HG03354 (cell line): ENCODE results near the gene GON4L.
"Not testable (repeated sequence)": the region's sequence is repeated elsewhere in the genome, so short reads cannot be mapped to it uniquely, and the experiment has no call there.

ENCODE experiments used
- ATAC-seq: cut with Tn5 transposase; IDR thresholded peaks from one replicate; pipeline ENCODE4 v1.9.1; 2021; ENCODE audit warnings: mild to moderate bottlenecking; ENCODE audit not compliant: unreplicated experiment, poor library complexity, severe bottlenecking

The GON4L gene

GRCh38 chr1:155760751-155761475 lies 96.1 kb downstream of the GON4L start:
- no peak for ATAC-seq

DNA sequence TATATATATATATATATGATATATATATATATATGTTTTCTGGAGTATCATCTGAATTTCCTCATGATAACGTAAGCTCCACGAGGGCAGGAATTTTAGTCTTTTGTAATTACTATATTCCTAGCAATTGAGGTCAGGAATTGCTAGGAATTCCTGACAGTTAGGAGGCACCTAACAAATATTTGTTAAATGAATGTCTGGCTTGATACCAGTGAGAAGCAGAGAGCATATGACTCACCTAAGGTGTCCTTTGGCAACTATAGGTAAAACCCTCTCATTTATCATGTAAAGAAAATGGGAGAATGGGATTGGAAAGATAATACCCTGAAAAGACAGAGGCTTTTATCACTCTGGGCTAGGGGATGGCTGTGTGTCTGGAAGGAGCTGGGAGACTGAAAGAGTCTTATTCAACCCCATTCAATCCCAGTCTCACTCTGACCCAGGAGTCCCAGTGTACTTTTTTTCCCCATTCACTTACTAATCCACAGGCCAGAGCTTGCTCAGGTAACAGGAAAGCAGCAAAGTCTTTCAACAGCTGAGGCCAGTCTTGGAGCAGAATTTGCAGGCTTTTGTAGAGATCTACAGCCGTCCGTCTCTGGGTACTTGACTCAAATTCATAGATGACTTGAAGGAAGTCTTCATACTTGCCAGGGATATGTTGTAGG lies 96.9 kb downstream of the GON4L start:
- ATAC-seq, result no peak

GRCh38 chr1:155759017-155759416 lies 98.0 kb downstream of the GON4L start:
- not testable (repeated sequence) for ATAC-seq

- not testable (repeated sequence) for ATAC-seq
Observed at GRCh38 chr1:155748141-155748540, 108.9 kb downstream of the GON4L start.

DNA sequence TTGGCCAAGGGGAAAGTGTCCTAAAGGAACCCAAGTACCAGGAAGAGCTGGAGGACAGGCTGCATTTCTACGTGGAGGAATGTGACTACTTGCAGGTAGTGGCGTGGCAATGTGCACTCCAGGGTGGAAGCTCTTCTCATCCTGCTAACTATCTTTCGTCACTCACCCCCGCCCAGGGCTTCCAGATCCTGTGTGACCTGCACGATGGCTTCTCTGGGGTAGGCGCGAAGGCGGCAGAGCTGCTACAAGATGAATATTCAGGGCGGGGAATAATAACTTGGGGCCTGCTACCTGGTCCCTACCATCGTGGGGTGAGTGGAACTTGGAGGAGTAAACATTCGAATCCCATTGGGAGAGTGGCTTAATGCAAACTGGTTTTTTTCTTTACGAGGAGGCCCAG lies 109.4 kb downstream of the GON4L start:
- ATAC-seq, result not testable (repeated sequence)

- peak; percentile 94 for ATAC-seq
Observed at GRCh38 chr1:155745284-155746228, 111.5 kb downstream of the GON4L start.

DNA sequence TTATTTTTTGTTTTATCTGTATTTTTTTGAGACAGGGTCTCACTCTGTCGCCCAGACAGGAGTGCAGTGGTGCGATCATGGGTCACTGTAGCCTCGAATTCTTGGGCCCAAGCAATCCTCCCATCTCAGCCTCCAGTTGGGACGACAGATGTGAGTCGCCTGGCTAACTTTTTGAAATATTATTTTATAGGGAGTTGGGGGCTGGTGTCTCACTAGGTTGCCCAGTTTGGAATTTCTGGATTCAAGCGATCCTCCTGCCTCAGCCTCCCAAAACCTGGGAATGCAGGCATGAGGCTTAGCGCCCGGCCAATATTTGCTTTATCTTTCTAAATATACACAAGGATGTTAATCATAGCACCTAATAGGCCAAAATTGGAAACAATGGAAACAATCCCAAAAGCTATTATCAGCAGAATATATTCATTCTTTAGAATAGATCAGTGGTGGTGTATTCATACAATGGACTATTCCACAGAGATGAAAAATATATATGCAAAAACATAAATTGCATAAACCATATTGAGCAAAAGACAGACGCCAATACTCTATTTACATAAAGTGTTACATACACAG lies 112.2 kb downstream of the GON4L start:
- no peak for ATAC-seq

DNA sequence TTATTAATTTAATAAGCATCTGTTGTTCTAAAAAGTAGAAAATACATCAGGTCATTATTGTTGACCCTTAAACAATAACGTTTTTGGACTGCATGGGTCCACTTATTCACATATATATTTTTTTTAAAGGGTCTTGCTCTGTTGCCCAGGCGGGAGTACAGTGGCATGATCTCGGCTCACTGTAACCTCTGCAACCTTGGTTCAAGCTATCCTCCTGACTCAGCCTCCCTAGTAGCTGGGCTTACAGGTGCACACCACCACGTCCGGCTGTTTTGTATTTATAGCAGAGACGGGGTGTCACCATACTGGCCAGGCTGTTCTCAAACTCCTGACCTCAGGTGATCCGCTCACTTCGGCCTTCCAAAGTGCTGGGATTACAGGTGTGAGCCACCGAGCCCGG lies 115.1 kb downstream of the GON4L start:
- ATAC-seq, result no peak

GRCh38 chr1:155740995-155741394 lies 116.0 kb downstream of the GON4L start:
- ATAC-seq, result no peak

DNA sequence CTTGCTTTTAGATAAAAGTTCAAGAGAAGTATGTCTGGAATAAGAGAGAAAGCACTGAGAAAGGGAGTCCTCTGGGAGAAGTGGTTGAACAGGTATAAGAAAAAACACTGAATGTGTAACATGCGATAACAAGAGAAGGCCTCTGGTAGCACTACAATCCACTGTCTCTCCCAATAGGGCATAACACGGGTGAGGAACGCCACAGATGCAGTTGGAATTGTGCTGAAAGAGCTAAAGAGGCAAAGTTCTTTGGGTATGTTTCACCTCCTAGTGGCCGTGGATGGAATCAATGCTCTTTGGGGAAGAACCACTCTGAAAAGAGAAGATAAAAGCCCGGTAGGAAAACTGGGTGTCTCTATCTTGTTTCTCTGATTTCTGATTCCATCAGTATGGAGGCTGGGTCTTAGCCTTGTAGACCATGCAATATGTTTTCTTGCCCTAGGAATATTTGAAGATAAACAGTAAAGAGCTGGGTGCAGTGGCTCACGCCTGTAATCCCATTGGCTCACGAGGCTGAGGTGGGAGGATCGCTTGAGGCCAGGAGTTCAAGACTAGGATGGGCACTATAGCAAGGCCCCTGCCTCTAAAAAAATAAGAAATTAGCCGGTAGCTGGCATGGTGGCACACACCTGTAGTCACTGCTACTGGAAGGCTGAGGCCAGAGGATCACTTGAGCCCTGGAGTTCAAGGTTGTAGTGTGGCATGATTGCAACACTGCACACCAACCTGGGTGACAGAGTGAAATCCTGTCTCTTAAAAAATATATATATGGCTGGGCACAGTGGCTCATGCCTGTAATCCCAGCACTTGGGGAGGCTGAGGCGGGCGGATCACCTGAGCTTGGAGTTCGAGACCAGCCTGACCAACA lies 127.7 kb downstream of the GON4L start:
- no peak for ATAC-seq

GRCh38 chr1:155725142-155725541 lies 131.9 kb downstream of the GON4L start:
- ATAC-seq, result no peak

GRCh38 chr1:155719703-155720102 lies 137.3 kb downstream of the GON4L start:
- no peak for ATAC-seq

GRCh38 chr1:155718524-155719115 lies 138.4 kb downstream of the GON4L start:
- ATAC-seq, result not testable (repeated sequence)

DNA sequence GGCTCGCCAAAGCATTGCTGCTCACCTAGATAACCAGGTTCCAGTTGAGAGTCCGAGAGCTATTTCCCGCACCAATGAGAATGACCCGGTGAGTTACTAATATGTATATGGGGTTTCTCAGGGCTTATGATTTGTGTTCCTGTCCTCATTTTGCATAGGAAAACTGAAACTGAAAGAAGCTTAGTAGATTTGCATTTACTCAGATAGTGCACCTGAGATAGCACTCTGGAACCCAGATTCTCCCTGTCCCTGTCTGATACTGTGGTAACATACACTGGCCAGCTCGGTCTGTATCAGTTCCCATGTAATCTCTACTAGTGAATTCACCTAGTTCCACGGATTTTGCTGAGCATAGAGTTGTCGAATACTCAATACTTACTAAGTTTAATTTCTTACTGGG lies 140.0 kb downstream of the GON4L start:
- ATAC-seq, result no peak

DNA sequence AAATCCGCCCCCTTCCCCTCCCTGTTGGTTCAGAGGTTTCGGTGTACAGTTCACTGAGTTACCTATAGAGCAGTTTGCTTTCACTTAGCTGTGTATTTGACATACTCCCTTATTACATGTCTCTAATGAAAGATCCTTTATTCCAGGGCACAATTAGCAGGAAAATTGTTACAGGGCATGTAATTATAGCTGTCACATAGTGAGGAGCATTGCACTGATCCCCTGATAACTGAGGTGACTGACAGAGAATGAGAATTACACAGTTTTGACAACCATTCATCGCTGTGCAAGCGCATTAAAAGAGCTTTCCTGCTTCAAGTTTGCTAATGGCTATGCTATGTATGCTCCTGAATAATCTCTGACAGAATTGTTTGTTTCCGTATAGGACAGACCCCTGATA lies 141.2 kb downstream of the GON4L start:
- no peak for ATAC-seq

DNA sequence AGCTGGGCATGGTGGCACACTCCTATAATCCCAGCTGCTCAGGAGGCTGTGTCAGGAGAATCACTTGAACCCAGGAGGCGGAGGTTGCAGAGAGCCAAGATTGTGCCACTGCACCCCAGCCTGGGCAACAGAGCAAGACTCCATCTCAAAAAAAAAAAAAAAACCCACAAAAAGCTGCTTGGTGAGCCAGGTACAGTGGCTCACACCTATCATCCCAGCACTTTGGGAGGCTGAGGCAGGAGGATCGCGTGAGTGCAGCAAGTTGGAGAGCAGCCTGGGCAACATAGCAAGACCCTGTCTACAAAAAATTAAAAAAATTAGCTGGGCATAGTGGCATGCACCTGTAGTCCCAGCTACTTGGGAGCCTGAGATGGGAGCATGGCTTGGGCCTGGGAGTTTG lies 142.0 kb downstream of the GON4L start:
- not testable (repeated sequence) for ATAC-seq

DNA sequence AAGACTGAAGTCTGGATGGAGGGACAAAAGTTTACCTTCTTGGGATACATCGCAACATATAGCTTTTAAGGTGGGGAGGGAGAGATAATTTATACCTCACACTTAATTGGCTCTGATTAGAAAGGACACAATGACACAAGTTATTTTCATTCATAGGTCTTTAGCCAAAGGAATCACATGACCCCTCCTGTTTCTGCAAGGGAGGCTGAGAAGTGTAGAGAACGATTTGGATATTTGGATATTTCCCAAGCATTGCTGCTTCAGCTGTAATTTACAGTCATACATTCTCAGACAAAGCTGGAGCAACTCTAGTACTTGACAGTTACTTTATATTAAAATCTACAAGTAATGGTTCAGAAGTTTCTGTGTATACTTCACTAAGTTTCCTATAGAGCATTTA lies 143.9 kb downstream of the GON4L start:
- ATAC-seq, result no peak

DNA sequence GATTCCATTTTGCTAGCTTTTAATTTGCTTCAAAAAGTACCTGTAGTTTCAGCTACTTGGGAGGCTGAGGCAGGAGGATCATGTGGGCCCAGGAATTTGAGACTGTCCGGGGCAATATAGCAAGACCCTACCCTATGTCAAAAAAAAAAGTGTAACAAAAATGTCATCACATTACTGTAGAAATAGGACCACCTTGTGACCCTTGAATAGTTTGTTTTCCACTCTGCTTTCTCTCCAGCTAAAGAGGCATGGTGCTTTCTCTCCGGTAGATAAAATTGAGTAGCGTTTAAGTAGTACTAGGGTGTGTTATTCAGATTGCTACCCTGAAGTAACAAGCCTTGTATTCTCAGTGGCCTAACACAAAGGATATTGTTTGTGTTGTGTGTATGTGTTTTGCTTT lies 144.4 kb downstream of the GON4L start:
- ATAC-seq, result not testable (repeated sequence)

GRCh38 chr1:155711457-155711856 lies 145.6 kb downstream of the GON4L start:
- ATAC-seq, result not testable (repeated sequence)
